ES-I3 (cell line): ENCODE measurements around the gene ENDOV.

ENCODE experiments used
- H3K36me3 ChIP-seq: 2 replicates; pipeline ENCODE4 v1.6.1; 2013; ENCODE audit warnings: mild to moderate bottlenecking, low read length, control low read depth, moderate library complexity; ENCODE audit not compliant: insufficient read depth
- H3K4me1 ChIP-seq: 2 replicates; pipeline ENCODE4 v1.6.1; 2013; ENCODE audit warnings: mild to moderate bottlenecking, control low read depth, low read length; ENCODE audit not compliant: insufficient read depth
- H3K9ac ChIP-seq: 2 replicates; pipeline ENCODE4 v1.6.1; 2013; ENCODE audit warnings: low read depth, mild to moderate bottlenecking, low read length, moderate library complexity
- H3K9me3 ChIP-seq: 2 replicates; pipeline ENCODE4 v1.6.1; 2013; ENCODE audit warnings: mild to moderate bottlenecking, low read length, moderate library complexity; ENCODE audit not compliant: control insufficient read depth, insufficient read depth

Gene ENDOV

GRCh38 chr17:80416260-80416939 lies 1.4 kb downstream of the ENDOV start:
- H3K4me1 ChIP-seq: peaks cover 5% of the 10 kb centered on the region; the same call in 1 of the 2 replicates
- H3K9ac ChIP-seq: peak overlapping the region; percentile 89; the same call in 1 of the 2 replicates
- H3K9me3 ChIP-seq: no peaks in the 10 kb centered on the region
- H3K36me3 ChIP-seq: no peaks in the 10 kb centered on the region; the same call in 1 of the 2 replicates

DNA sequence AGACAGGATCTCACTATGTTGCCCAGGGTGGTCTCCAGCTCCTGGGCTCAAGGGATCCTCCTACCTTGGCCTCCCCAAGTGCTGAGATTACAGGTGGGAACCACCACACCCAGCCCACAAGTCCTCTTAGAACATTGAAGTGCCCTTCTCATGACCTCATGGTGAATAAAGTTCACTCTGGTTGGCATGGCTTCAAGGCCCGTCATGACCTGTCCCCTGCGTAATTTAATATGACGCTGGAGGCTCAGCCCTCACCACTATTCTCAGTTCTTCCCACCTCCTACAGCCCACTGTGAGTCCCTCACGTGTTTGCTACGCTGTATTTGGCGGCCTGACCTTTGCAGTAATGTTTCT lies 1.9 kb downstream of the ENDOV start:
- no peak overlapping the region for H3K9ac ChIP-seq
- no peaks in the 10 kb centered on the region; the same call in 1 of the 2 replicates for H3K36me3 ChIP-seq
- H3K4me1 ChIP-seq: peaks cover 5% of the 10 kb centered on the region; the same call in 1 of the 2 replicates
- H3K9me3 ChIP-seq: no peaks in the 10 kb centered on the region

- Histone ChIP-seq H3K9ac (no peak overlapping the region), H3K36me3 (no peaks in the 10 kb centered on the region; the same call in 1 of the 2 replicates), H3K4me1 (peaks cover 5% of the 10 kb centered on the region; the same call in 1 of the 2 replicates), H3K9me3 (no peaks in the 10 kb centered on the region)
Measured at GRCh38 chr17:80418589-80418988, 3.6 kb downstream of the ENDOV start.

DNA sequence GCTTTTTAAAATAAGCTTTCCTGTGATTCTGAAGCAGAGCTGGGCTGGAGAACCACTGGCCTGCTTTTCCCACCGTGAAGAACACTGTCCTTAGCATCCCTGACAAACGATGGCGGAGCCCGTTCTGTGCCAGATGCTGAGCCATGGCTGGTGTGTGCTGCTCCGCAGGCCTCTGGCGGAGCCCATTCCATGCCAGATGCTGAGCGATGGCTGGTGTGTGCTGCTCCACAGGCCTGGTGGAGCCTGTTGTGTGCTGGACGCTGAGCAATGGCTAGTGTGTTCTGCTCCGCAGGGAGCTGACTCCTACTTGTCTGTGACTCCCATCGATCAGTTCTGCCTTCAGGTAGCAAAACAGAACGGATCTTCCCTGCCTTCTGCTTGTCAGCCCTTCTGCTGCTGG lies 4.3 kb downstream of the ENDOV start:
- H3K36me3 ChIP-seq: no peaks in the 10 kb centered on the region; the same call in 1 of the 2 replicates
- H3K9me3 ChIP-seq: no peaks in the 10 kb centered on the region

GRCh38 chr17:80421381-80422090 lies 6.6 kb downstream of the ENDOV start:
- Histone ChIP-seq H3K9ac (no peak overlapping the region), H3K4me1 (no peaks in the 10 kb centered on the region), H3K36me3 (no peaks in the 10 kb centered on the region; the same call in 1 of the 2 replicates), H3K9me3 (no peaks in the 10 kb centered on the region)

More for the DNA sequence above, 4.3 kb downstream of the ENDOV start:
- H3K4me1 ChIP-seq: peaks cover under 1% of the 10 kb centered on the region; the same call in 1 of the 2 replicates
- H3K9ac ChIP-seq: no peak overlapping the region

DNA sequence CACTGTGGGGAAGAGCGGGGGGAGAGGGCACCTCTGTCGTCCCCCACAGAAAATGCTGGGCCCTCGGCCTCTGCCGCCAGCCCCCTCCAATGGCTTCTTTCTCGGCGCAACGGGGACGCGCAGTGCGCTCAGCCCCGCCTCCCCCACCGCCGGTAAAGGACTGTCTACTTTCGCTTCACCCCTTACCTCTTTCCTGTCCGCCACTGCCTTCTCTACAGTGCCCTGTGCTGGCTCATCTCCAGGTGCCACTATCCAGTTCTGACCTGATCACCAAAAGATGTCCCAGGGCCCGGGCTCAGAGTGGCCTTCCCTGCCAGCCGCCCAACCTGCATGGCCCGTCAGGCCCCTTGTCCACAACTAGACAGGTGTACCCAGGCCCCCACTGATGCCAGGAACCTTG lies 7.3 kb downstream of the ENDOV start:
- Histone ChIP-seq H3K9ac (no peak overlapping the region), H3K9me3 (no peaks in the 10 kb centered on the region), H3K36me3 (no peaks in the 10 kb centered on the region), H3K4me1 (no peaks in the 10 kb centered on the region; the same call in 1 of the 2 replicates)

DNA sequence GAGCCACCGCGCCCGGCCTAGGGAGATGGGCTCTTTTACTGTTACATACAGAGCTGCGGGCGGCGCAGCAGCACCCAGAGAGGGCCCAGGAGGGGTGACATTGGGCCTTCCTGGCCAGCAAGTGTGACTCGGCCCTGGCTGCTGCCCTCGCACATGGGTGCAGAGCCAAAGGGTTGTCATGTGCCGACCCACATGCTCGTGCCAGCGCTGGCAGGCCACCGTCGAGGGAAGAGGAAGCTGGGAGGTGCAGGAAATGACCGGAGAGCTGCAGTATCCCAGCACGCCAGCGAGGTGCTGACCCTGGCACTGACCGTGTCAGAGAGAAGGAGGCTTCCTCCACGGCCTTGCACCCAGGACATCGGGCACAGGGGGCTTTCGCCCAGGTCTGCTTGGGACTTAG lies 8.0 kb downstream of the ENDOV start:
- Histone ChIP-seq H3K4me1 (no peaks in the 10 kb centered on the region; the same call in 1 of the 2 replicates), H3K9me3 (no peaks in the 10 kb centered on the region), H3K36me3 (no peaks in the 10 kb centered on the region), H3K9ac (no peak overlapping the region)

GRCh38 chr17:80423536-80424225 lies 8.7 kb downstream of the ENDOV start:
- Histone ChIP-seq H3K4me1 (no peaks in the 10 kb centered on the region; the same call in 1 of the 2 replicates), H3K9ac (no peak overlapping the region), H3K36me3 (no peaks in the 10 kb centered on the region), H3K9me3 (no peaks in the 10 kb centered on the region)

DNA sequence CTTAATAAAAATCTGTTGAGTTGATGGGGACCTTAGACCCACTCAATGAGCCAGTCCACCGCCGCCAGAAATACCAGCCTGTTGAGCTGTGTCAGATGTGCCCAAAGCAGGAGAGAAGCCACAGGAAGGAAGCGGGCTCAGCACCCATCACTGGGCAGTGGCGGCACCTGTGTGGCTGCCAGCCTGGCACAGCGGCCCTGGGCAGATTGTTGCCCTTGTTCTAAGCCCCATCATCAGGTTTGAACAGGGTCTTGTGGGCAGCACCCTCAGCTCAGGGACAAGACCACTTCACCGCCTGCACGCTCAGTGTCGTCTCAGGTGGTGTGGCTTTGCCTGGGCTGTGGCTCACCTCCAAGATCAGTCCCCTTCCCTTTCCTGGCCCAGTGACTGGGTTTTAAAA lies 9.3 kb downstream of the ENDOV start:
- no peaks in the 10 kb centered on the region; the same call in 1 of the 2 replicates for H3K4me1 ChIP-seq
- H3K9me3 ChIP-seq: no peaks in the 10 kb centered on the region
- no peak overlapping the region for H3K9ac ChIP-seq
- no peaks in the 10 kb centered on the region for H3K36me3 ChIP-seq

GRCh38 chr17:80424878-80425765 lies 10.2 kb downstream of the ENDOV start:
- Histone ChIP-seq H3K4me1 (no peaks in the 10 kb centered on the region; the same call in 1 of the 2 replicates), H3K36me3 (no peaks in the 10 kb centered on the region), H3K9me3 (no peaks in the 10 kb centered on the region), H3K9ac (no peak overlapping the region)

DNA sequence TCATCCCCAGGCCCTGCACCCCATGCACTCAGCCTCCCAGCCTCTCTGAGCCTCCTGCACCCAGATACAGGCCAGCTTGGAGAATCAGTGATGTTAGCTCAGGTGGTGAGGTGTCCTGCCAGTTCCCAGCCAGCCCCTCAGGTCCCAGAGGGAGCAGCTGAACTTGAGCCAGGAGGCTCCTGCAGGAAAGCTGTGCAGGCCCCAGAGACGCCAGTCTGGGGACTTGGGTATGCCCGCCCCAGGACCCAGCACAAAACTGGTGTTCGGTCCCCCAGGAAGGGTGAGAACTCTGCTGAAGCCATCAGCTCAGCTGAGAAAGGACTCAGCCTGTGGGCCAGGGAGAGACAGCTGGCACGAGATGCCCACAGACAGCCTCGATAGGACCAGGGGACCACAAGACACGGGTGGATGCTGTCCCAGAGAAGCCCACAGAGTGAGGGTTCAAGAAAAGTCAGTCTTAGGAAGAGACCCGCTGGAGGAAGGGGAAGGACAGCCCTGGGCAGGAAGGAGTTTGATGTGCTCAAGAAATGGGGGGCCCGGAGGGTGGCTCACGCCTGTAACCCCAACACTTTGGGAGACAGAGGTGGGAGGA lies 11.0 kb downstream of the ENDOV start:
- Histone ChIP-seq H3K9ac (no peak overlapping the region), H3K9me3 (no peaks in the 10 kb centered on the region), H3K36me3 (no peaks in the 10 kb centered on the region), H3K4me1 (no peaks in the 10 kb centered on the region; the same call in 1 of the 2 replicates)

DNA sequence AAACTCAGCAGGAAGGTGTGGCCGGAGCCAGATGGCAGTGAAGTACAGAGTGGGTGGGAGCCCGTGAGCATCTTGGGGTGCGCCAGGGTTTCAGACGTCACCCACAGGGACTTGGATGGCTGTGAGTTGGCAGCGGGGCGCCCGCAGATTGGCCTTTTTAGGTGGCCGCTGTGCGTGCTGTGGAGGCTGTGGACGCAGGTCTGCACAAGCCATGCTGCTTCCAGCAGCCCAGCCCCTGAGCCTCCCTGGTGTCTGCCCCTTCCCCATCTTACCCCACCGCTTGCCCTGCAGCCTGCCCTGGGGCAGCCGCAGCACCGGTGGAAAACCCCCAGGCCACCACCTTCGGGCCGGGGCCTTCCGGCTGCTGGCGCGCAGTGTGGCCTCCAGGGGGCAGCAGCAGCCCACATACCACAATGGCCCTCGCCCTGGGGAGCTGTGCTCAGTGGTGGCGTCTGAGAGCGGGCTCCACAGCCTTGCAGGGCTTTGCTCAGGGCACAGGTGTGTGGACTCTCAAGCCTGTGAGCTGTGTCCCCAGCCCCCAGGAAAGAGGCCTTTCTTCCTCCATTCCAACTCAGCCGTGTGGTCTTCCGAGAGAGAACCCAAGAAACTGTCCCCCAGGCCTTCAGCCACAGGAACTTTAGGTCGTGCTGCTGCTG lies 11.8 kb downstream of the ENDOV start:
- Histone ChIP-seq H3K9ac (no peak overlapping the region), H3K36me3 (no peaks in the 10 kb centered on the region), H3K9me3 (no peaks in the 10 kb centered on the region), H3K4me1 (no peaks in the 10 kb centered on the region; the same call in 1 of the 2 replicates)
